ENCODE measurements around the gene COL6A1. TPM values are rescaled to one million over a fixed set of nuclear protein-coding genes. Genes with fewer than 3 reads are reported as not detected.

The COL6A1 gene
- polyA plus RNA-seq, 3 donors from 2014 or later, result 0.17 to 0.18 TPM; not detected in 1

DNA sequence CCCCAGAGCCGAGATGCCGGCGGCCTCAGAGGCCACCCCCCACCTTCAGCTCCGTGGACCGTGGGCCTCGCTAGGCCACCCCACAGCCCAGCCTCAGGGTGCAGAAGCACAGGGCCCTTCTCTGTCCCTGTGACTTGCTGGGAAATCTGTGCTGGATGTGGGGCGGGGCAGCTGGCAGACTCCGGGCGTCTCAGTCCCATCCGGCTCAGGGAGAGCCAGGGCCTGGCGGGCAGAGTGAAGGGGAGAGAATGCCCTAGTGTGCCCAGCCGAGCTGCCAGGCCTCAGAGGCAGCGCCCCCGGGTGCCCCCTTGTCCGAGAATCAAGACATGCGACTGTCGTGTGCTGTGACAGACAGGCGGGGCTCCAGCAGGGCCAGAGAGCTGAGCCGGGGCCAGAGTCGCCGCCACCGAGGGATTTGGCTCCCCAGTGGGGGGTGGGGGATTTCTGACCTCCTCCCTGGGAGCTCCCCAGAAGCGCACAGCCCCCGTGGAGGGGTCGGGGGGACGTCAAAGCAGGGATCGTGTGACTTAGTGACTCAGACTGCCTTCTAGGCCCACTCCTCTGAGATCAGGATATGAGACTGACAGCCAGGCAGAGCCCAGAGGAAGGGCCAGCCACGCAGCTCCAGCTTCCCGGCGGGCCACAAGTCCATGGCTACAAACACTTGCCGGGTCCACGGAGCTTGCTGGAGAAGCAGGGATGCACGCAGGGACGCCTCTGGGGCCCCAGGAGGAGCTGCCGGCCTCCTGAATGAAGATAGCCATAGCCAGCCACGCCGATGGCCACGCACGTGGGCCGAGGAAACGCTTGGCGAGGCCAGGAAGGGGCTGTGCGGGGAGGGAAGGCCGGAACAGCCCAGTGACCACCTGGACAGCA lies 11.9 kb downstream of the COL6A1 start:
- no peaks in the 10 kb centered on the region for H3K9me3 Mint-ChIP-seq
- H3K4me1 Mint-ChIP-seq, result no peaks in the 10 kb centered on the region
- no peak overlapping the region for H3K27ac Mint-ChIP-seq
- no peaks in the 10 kb centered on the region for H3K36me3 Mint-ChIP-seq
- no peak overlapping the region for H3K4me3 Mint-ChIP-seq
- no peak for DNase-seq
- H3K27me3 Mint-ChIP-seq (ENCODE audit: low read depth in 3 of 3), result peaks cover 0 to 3% (median 0%) of the 10 kb centered on the region in 3 donors

DNA sequence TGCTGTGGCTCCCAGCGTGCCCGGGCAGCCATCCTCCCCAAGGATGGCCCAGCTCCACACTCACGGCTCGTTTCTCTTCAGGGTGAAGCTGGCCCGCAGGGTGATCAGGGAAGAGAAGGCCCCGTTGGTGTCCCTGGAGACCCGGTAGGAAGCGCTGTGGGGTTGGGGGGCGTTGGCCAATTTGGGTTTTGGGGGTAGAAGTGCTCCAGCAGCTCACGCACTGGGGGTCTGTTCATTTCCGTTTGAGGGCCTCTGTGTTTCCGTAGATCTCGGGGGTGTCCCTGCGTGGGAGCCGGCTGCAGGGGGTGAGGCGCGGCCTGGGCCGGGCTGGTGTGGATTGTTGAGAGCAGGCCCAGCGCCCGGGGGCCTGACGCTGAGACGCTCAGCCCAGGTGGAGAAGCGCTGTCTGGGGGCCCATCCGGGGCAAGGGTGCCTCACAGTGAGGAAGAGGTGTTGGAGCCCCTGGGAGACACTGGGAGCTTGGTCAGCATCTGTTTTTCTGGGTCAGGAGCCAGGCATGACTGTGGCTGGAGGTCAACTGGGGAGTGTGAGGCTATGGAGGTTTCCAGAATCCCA lies 12.6 kb downstream of the COL6A1 start:
- H3K9me3 Mint-ChIP-seq, result no peaks in the 10 kb centered on the region
- no peak overlapping the region for H3K27ac Mint-ChIP-seq
- no peaks in the 10 kb centered on the region for H3K36me3 Mint-ChIP-seq
- H3K27me3 Mint-ChIP-seq (ENCODE audit: low read depth in 3 of 3), result peaks cover 0 to 3% (median 0%) of the 10 kb centered on the region in 3 donors
- no peak overlapping the region for H3K4me3 Mint-ChIP-seq
- H3K4me1 Mint-ChIP-seq, result no peaks in the 10 kb centered on the region
- DNase-seq, result no peak

DNA sequence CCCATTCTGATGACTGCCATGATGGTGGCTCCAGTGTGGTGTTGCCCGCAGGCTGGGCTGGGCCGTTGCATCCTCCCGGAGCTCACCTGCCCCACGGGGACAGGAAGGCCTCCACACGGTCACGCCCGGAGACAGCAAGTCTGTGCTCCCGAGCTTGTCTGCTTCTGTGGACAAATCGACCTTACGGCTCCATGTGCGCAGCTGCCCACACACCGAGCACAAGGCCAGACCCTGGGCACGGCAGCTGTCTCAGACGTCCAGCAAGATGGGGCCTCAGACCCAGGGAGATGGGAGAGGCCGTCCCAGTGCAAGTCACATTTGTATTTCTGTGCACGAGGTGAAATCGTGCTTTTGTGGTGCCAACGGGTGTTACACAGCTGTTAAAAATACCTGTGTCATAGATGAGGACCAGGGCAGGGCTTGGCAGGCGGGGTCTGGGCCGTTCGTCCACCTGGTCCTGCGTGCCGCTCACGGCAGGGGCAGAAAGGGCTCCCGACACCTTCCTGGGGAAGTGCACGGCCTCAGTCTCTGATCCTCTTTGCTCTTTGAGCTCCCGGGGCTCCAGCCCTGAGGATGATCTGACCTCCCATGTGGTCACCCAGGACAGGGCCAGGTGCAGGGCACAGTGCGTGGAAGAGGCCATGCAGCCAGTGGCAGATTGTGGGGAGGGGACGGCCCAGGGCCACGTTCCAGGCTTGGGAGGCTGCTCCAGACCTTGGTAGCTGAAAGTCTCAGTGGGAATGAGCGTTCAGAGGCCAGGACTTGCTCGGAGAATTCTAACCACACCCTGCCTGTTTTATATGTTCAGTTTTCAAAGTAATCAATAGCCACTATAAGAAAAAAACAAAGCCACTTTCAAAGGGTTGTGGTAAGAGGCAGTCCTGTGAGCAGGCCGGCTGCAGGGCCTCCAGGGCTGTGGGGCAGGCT lies 13.5 kb downstream of the COL6A1 start:
- no peaks in the 10 kb centered on the region for H3K36me3 Mint-ChIP-seq
- no peak overlapping the region for H3K4me3 Mint-ChIP-seq
- no peak for DNase-seq
- H3K9me3 Mint-ChIP-seq, result no peaks in the 10 kb centered on the region
- H3K27ac Mint-ChIP-seq, result no peak overlapping the region
- H3K27me3 Mint-ChIP-seq (ENCODE audit: low read depth in 3 of 3), result peaks cover 0 to 3% (median 0%) of the 10 kb centered on the region in 3 donors
- H3K4me1 Mint-ChIP-seq, result no peaks in the 10 kb centered on the region

DNA sequence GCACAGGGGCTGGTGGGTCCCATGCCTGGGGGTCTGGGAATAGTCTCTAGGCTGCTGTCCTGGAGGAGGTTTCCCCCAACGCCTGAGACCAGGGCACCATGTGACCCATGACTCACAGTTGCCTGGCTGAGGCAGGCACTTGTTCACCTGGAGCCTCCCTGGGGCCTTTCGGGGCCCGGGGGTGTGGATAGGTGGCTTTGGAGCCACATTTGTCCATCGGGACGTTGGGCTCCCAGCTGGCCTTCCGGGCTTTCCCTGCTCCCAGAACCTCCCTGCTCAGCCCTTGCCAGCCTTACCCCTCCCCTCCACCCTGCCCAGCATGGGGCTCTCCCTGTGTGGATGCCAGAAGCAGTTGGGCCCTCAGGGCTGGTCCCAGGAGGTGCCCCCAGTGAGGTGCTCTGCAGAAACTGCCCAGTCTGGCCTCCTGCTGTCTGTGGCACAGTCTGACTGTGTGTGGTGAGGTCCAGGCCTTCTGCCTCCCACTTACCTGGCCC lies 14.2 kb downstream of the COL6A1 start:
- no peak for DNase-seq
- no peaks in the 10 kb centered on the region for H3K9me3 Mint-ChIP-seq
- H3K27ac Mint-ChIP-seq, result no peak overlapping the region
- no peak overlapping the region for H3K4me3 Mint-ChIP-seq
- H3K36me3 Mint-ChIP-seq, result no peaks in the 10 kb centered on the region
- H3K27me3 Mint-ChIP-seq (ENCODE audit: low read depth in 3 of 3), result peaks cover 0 to 3% (median 0%) of the 10 kb centered on the region in 3 donors
- H3K4me1 Mint-ChIP-seq, result no peaks in the 10 kb centered on the region

DNA sequence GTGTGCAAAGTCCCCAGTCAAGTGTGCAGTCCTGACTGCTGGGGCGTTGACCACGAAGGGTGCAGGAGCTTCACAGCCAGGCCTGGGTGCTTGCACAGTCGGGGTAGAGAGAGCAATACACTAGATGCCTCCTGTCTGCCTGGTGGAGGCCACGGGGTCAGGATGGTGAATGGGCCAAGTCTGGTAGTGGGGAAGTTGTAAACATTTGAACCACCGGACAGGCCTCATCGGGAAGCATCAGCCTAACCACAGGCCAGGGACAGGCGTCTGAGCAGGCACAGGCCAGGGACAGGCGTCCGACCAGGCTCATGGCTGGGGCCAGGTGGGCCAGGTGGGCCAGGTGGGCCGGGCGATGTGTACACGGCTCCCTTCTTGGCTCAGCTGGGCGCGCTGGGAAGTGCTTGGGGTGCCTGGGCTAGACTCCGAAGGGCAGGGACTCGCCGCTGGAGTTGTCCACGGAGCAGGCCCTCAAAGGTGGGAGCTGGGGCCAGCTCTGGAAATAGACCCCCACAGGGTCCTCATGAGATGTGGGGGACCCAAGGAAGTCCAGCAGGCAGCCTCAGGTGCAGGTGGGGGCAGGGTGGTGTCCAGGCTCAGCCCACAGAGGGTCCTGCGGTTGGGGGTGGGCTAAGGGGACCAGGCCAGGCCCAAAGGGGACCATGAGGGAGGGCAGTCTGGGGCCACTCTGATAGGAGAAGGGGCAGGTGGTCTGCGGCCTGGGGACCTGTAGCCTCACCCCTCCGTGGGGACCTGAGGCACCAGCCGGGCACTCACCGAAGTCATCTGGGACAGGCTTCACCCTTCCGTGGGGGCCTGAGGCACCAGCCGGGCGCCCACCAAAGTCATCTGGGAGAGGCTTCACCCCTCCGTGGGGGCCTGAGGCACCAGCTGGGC lies 15.0 kb downstream of the COL6A1 start:
- no peak for DNase-seq
- Mint-ChIP-seq H3K9me3 (no peaks in the 10 kb centered on the region), H3K36me3 (no peaks in the 10 kb centered on the region), H3K27ac (no peak overlapping the region), H3K4me3 (no peak overlapping the region), H3K27me3 (ENCODE audit: low read depth in 3 of 3) (peaks cover 0 to 3% (median 0%) of the 10 kb centered on the region in 3 donors), H3K4me1 (no peaks in the 10 kb centered on the region)

DNA sequence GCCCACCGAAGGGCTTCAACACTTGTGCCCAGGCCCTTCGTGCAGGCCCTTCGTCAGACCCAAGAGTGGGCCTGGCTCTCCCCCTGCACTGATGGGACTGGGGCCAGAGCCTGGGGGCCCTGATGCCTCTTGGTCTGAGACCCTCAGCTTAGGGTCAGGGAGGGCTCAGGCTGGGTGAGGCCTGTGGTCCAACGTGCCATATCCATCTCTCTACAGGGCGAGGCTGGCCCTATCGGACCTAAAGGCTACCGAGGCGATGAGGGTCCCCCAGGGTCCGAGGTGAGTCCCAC lies 15.6 kb downstream of the COL6A1 start:
- Mint-ChIP-seq H3K4me3 (no peak overlapping the region), H3K36me3 (no peaks in the 10 kb centered on the region), H3K4me1 (no peaks in the 10 kb centered on the region), H3K27ac (no peak overlapping the region), H3K9me3 (no peaks in the 10 kb centered on the region), H3K27me3 (ENCODE audit: low read depth in 3 of 3) (peaks cover 0 to 3% (median 0%) of the 10 kb centered on the region in 3 donors)
- no peak for DNase-seq

DNA sequence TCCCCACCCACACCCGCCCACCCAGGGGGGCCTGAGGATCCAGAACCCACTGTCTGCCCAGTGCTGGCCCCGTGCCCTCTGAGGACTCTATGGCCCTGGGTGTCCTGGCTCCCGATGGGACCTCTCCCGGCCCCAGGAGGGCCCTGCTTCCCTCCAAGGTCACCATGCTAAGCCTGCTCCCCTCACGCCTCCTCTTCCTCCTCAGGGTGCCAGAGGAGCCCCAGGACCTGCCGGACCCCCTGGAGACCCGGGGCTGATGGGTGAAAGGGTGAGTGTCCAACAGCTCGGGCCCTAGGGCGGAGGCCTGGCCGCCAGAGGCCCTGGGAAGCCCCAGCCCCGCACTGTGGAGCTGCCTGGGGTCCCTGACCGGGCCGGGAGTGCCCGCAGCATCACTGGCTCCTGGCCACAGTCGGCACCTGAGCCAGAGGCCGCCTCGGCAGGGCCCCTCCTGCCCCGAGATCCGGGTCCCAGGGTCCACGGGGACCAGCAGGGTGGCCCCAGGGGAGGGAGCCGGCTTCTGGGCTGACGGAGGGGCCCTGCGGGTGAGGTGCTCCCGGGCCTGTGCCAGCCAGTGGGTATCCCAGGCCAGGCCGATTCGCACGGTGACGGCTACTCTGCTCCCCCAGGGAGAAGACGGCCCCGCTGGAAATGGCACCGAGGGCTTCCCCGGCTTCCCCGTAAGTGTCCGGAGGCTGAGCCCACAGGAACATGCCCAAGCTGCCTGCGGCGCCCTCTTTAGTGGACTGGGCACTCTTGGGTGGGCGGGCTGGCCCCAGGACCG lies 16.1 kb downstream of the COL6A1 start:
- DNase-seq, result no peak
- no peak overlapping the region for H3K4me3 Mint-ChIP-seq
- no peak overlapping the region for H3K27ac Mint-ChIP-seq
- H3K27me3 Mint-ChIP-seq (ENCODE audit: low read depth in 3 of 3), result peaks cover 0 to 3% (median 0%) of the 10 kb centered on the region in 3 donors
- H3K4me1 Mint-ChIP-seq, result no peaks in the 10 kb centered on the region
- H3K36me3 Mint-ChIP-seq, result no peaks in the 10 kb centered on the region
- H3K9me3 Mint-ChIP-seq, result no peaks in the 10 kb centered on the region

DNA sequence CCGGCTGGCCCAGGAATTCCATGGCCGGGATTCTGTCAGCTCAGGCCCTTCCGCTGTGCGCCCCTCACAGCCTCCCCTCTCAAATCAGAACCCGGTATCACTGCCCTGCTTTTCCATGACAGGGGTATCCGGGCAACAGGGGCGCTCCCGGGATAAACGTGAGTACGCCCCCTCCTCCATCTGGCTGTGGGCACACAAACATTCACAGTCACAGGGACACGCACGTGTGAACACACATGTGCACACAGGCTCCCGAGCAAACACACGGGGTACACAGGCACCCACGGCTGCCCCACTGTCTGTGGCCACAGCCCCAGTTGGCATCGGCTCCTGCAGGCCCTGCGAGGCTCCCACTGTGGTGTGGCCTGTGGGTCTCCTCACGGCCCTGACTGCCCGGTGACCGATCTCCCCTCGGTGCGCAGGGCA lies 16.7 kb downstream of the COL6A1 start:
- Mint-ChIP-seq H3K27me3 (ENCODE audit: low read depth in 3 of 3) (peaks cover 0 to 3% (median 0%) of the 10 kb centered on the region in 3 donors), H3K27ac (no peak overlapping the region), H3K36me3 (no peaks in the 10 kb centered on the region), H3K4me3 (no peak overlapping the region), H3K4me1 (no peaks in the 10 kb centered on the region), H3K9me3 (no peaks in the 10 kb centered on the region)
- DNase-seq, result no peak

DNA sequence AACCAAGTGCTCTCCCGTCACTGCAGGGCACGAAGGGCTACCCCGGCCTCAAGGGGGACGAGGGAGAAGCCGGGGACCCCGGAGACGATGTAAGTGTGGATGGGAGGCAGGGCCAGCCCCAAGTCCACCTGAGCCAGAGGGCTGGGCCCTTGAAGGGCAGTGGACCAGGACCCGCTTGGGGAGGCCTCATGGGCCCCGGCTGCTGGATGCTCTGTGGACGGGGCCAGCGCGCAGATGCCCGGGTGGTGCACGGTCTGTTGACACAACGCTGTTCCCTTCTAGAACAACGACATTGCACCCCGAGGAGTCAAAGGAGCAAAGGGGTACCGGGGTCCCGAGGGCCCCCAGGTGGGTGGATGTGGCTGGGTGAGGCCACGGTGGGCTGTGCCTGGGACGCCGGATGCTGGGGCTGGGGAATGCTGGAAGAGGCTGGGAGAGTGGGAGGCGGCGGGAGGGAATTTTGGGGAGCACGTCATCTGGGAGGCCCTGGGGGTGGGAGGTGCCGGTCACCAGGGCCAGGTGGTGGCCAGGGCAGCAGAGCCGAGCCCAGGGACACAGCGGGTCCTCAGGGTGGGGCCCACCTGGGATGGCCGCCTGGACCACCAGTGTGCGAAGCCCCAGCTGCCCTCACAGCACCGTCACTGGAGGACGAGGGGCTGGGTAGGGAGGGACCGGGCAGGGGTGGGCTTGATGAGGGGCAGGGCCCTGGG lies 17.5 kb downstream of the COL6A1 start:
- no peaks in the 10 kb centered on the region for H3K4me1 Mint-ChIP-seq
- H3K9me3 Mint-ChIP-seq, result no peaks in the 10 kb centered on the region
- no peak overlapping the region for H3K4me3 Mint-ChIP-seq
- peaks cover 0 to 3% (median 0%) of the 10 kb centered on the region in 3 donors for H3K27me3 Mint-ChIP-seq (ENCODE audit: low read depth in 3 of 3)
- DNase-seq, result no peak
- no peaks in the 10 kb centered on the region for H3K36me3 Mint-ChIP-seq
- no peak overlapping the region for H3K27ac Mint-ChIP-seq

DNA sequence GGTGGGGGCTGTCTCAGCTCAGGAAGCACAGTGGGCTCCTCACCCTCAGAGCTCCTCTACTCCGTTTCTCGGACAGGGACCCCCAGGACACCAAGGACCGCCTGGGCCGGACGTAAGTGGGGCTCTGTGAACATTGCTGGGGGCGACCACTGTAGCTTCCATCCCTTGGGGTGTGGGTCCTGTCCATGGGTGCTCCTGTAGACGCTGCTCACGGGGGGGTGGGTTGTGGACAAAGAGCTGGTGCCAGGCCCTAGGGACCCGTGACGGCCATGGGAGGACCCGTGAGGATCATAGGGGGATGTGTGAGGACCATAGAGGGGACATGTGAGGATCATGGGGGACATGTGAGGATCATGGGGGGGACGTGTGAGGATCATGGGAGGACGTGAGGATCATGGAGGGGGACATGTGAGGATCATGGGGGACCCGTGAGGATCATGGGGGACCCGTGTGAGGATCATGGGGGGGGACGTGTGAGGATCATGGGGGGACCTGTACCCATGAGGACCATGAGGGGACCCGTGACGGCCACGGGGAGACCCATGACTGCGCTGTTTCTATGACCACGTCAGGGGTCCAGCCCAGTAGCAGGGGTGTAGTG lies 18.1 kb downstream of the COL6A1 start:
- H3K4me1 Mint-ChIP-seq, result no peaks in the 10 kb centered on the region
- DNase-seq, result no peak
- H3K4me3 Mint-ChIP-seq, result no peak overlapping the region
- H3K27ac Mint-ChIP-seq, result no peak overlapping the region
- no peaks in the 10 kb centered on the region for H3K36me3 Mint-ChIP-seq
- no peaks in the 10 kb centered on the region for H3K9me3 Mint-ChIP-seq
- peaks cover 0 to 3% (median 0%) of the 10 kb centered on the region in 3 donors for H3K27me3 Mint-ChIP-seq (ENCODE audit: low read depth in 3 of 3)

DNA sequence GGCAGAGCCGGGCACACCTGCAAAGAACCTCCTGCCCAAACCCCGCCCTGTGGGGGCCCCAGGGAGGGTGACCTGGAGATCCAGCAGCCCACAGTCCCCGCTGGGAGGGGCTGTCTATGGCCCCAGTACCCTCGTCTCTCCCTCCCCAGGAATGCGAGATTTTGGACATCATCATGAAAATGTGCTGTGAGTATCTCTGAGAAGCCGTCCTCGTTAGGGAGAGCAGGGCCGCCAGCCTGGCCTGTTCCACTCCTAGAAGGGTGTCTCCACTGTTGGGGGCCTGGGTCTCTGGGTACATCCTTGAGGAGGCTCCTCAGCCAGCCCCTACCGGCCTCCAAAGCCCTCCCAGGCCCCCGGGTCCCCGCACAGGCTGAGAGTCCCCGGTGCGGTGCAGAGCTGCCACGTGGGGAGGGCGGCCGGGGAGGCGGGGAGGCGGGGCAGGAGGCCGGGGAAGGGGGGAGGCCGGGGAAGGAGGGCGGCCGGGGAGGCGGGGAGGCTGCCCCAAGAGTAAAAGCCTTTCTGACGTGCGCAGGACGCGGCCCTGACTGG lies 18.7 kb downstream of the COL6A1 start:
- Mint-ChIP-seq H3K27ac (no peak overlapping the region), H3K4me3 (no peak overlapping the region), H3K9me3 (no peaks in the 10 kb centered on the region), H3K36me3 (no peaks in the 10 kb centered on the region), H3K27me3 (ENCODE audit: low read depth in 3 of 3) (peaks cover 0 to 3% (median 0%) of the 10 kb centered on the region in 3 donors), H3K4me1 (no peaks in the 10 kb centered on the region)
- DNase-seq, result no peak

Data from immature natural killer cell (primary cell).